ENCODE data around the gene MED16. TPM values are rescaled to one million over a fixed set of nuclear protein-coding genes. Genes with fewer than 3 reads are reported as not detected.

The MED16 gene
- total and polyA plus RNA-seq, 2 of the 13 experiments (the other 11 are each of a cell fraction or from before 2014, with no cell fraction given): 13.3 to 14.8 TPM

DNA sequence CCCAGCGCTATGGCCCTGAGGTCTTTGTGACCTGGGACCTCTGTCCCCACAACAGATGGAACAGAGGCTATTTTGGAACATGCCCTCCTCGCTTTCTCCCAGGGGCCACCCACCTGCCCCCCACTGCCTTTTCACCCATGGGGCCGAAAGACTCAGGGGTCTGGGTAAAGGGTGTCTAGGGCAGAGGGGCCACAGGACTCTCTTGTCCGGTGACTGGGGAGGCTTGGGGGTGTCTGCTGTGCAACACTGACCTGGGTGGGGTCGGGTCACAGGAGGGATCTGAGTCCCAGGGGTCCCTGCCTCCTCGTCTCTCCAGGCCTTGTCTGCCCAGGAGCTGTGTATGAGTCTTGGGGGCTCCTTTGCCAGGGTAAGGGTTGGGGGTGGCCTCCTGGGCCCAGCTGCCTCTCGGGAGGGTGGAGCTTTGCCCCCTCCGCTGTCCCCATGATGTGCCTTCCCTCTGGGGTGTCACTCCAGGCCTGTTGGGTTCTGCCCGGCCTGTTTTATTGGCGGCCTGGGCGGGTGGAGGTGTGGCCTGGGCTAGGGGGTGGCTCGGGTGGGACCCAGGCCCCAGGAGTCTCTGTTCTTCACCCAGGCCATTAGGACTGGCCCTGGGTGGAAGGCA lies 34.9 kb upstream of the MED16 start (continued):
- TF ChIP-seq, protein P1, sequence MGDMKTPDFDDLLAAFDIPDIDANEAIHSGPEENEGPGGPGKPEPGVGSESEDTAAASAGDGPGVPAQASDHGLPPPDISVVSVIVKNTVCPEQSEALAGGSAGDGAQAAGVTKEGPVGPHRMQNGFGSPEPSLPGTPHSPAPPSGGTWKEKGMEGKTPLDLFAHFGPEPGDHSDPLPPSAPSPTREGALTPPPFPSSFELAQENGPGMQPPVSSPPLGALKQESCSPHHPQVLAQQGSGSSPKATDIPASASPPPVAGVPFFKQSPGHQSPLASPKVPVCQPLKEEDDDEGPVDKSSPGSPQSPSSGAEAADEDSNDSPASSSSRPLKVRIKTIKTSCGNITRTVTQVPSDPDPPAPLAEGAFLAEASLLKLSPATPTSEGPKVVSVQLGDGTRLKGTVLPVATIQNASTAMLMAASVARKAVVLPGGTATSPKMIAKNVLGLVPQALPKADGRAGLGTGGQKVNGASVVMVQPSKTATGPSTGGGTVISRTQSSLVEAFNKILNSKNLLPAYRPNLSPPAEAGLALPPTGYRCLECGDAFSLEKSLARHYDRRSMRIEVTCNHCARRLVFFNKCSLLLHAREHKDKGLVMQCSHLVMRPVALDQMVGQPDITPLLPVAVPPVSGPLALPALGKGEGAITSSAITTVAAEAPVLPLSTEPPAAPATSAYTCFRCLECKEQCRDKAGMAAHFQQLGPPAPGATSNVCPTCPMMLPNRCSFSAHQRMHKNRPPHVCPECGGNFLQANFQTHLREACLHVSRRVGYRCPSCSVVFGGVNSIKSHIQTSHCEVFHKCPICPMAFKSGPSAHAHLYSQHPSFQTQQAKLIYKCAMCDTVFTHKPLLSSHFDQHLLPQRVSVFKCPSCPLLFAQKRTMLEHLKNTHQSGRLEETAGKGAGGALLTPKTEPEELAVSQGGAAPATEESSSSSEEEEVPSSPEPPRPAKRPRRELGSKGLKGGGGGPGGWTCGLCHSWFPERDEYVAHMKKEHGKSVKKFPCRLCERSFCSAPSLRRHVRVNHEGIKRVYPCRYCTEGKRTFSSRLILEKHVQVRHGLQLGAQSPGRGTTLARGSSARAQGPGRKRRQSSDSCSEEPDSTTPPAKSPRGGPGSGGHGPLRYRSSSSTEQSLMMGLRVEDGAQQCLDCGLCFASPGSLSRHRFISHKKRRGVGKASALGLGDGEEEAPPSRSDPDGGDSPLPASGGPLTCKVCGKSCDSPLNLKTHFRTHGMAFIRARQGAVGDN (CRISPR knock-in tag; IDR thresholded peaks at IDR 0.05): peak; percentile 10
- no peak for TF ChIP-seq RFXAP (CRISPR knock-in tag; IDR thresholded peaks at IDR 0.05; ENCODE audit: borderline replicate concordance)
- TF ChIP-seq REXO4 (CRISPR knock-in tag; IDR thresholded peaks at IDR 0.05; ENCODE audit: borderline replicate concordance): no peak
- TF ChIP-seq KLF16 (CRISPR knock-in tag; IDR thresholded peaks at IDR 0.05): no peak
- no peak for TF ChIP-seq TCF12 (IDR thresholded peaks at IDR 0.05)
- no peak for TF ChIP-seq TCF12 (CRISPR knock-in tag; IDR thresholded peaks at IDR 0.05)
- no peak for TF ChIP-seq ZBTB1 (CRISPR knock-in tag; IDR thresholded peaks at IDR 0.05; ENCODE audit: borderline replicate concordance)
- TF ChIP-seq, protein P2, sequence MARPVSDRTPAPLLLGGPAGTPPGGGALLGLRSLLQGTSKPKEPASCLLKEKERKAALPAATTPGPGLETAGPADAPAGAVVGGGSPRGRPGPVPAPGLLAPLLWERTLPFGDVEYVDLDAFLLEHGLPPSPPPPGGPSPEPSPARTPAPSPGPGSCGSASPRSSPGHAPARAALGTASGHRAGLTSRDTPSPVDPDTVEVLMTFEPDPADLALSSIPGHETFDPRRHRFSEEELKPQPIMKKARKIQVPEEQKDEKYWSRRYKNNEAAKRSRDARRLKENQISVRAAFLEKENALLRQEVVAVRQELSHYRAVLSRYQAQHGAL (CRISPR knock-in tag; IDR thresholded peaks at IDR 0.05; ENCODE audit: not compliant biosample characterization): no peak
